ENCODE data around the gene ELAVL3. TPM values are rescaled to one million over a fixed set of nuclear protein-coding genes. Genes with fewer than 3 reads are reported as not detected.
"Not testable (repeated sequence)": the region's sequence is repeated elsewhere in the genome, so short reads cannot be mapped to it uniquely, and the experiment has no call there.

ELAVL3 gene
- total RNA-seq, 2 experiments from 2014 or later: 0.66 TPM; not detected in 1

GRCh38 chr19:11479090-11479897 is 1.6 kb downstream of the ELAVL3 start:
- ChIA-PET CTCF (no interaction called here), POLR2A (no interaction called here)
- H3K36me3 ChIP-seq (ENCODE audit: insufficient read depth, low read length): peaks cover 3% of the 10 kb centered on the region
- intact Hi-C loops (cut with DNase I, micrococcal nuclease): no loop called here
- no peak overlapping the region for H3K27ac ChIP-seq (ENCODE audit: low read depth in 1 of 2, low read length in 2 of 2)
- H3K27me3 ChIP-seq (ENCODE audit: control insufficient read depth in 1 of 2, insufficient read depth in 2 of 2, low read length in 2 of 2): peaks cover 27 to 35% of the 10 kb centered on the region in 2 experiments
- Mint-ChIP-seq H3K4me1 (ENCODE audit: low read depth) (peaks cover 22% of the 10 kb centered on the region), H3K27me3 (peaks cover 49% of the 10 kb centered on the region), H3K9me3 (no peaks in the 10 kb centered on the region), H3K4me3 (no peak overlapping the region), H3K27ac (no peak overlapping the region), H3K36me3 (ENCODE audit: low read depth) (no peaks in the 10 kb centered on the region)
- no peak for ATAC-seq (ENCODE audit: poor library complexity)
- DNase-seq: peak in 4 of 14 experiments; percentile 12 to 60 (median 29)
- H3K9me3 ChIP-seq (ENCODE audit: control insufficient read depth in 1 of 2, insufficient read depth in 1 of 2, low read length in 2 of 2): peaks cover 0 to 20% of the 10 kb centered on the region in 2 experiments
- no peak overlapping the region for H3K4me3 ChIP-seq (ENCODE audit: low read length)
- H3K4me1 ChIP-seq (ENCODE audit: insufficient read depth, low read length): peaks cover 36% of the 10 kb centered on the region
- no peak for TF ChIP-seq CTCF (IDR thresholded peaks at IDR 0.05)

GRCh38 chr19:11478167-11479089 is 2.4 kb downstream of the ELAVL3 start:
- Mint-ChIP-seq H3K27me3 (peaks cover 45% of the 10 kb centered on the region), H3K36me3 (ENCODE audit: low read depth) (no peaks in the 10 kb centered on the region), H3K27ac (no peak overlapping the region), H3K4me1 (ENCODE audit: low read depth) (peaks cover 22% of the 10 kb centered on the region), H3K4me3 (no peak overlapping the region), H3K9me3 (no peaks in the 10 kb centered on the region)
- Histone ChIP-seq H3K4me3 (ENCODE audit: low read length) (no peak overlapping the region), H3K27ac (ENCODE audit: low read depth in 1 of 2, low read length in 2 of 2) (no peak overlapping the region), H3K9me3 (ENCODE audit: control insufficient read depth in 1 of 2, insufficient read depth in 1 of 2, low read length in 2 of 2) (peaks cover 0 to 20% of the 10 kb centered on the region in 2 experiments), H3K27me3 (ENCODE audit: control insufficient read depth in 1 of 2, insufficient read depth in 2 of 2, low read length in 2 of 2) (peaks cover 27 to 34% of the 10 kb centered on the region in 2 experiments), H3K4me1 (ENCODE audit: insufficient read depth, low read length) (peaks cover 36% of the 10 kb centered on the region), H3K36me3 (ENCODE audit: insufficient read depth, low read length) (no peaks in the 10 kb centered on the region)
- ATAC-seq (ENCODE audit: poor library complexity) (no peak), DNase-seq (no peak)
- ChIA-PET CTCF (no interaction called here), POLR2A (no interaction called here)
- intact Hi-C loops (cut with DNase I, micrococcal nuclease): no loop called here
- TF ChIP-seq CTCF (IDR thresholded peaks at IDR 0.05): no peak

DNA sequence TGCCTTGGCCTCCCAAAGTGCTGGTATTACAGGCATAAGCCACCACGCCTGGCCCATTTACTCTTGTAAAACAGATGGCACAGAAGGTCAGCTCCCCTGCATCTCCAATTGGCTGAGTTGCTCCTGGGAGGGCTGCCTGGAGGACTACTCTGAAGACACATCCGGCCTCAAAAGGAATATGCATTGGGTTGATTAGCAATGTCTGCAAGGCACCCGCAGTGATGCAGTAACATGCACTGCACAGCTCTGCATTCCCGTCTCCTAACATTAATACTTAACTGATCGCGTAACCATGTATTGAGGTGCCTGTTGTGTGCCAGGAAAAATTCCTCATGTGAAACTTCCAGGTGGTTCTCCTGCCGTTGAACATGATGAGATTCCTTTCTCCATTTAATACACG is 5.0 kb downstream of the ELAVL3 start:
- H3K36me3 Mint-ChIP-seq (ENCODE audit: low read depth): no peaks in the 10 kb centered on the region
- DNase-seq (no peak), ATAC-seq (ENCODE audit: poor library complexity) (no peak)
- no peaks in the 10 kb centered on the region for H3K9me3 Mint-ChIP-seq
- no peaks in the 10 kb centered on the region for H3K4me1 Mint-ChIP-seq (ENCODE audit: low read depth)
- no peak overlapping the region for H3K4me3 Mint-ChIP-seq
- Histone ChIP-seq H3K27ac (ENCODE audit: low read depth in 1 of 2, low read length in 2 of 2) (no peak overlapping the region), H3K9me3 (ENCODE audit: control insufficient read depth in 1 of 2, insufficient read depth in 1 of 2, low read length in 2 of 2) (peaks cover 0 to 6% of the 10 kb centered on the region in 2 experiments), H3K27me3 (ENCODE audit: control insufficient read depth in 1 of 2, insufficient read depth in 2 of 2, low read length in 2 of 2) (peaks cover 9 to 20% of the 10 kb centered on the region in 2 experiments), H3K4me1 (ENCODE audit: insufficient read depth, low read length) (peaks cover 12% of the 10 kb centered on the region), H3K36me3 (ENCODE audit: insufficient read depth, low read length) (no peaks in the 10 kb centered on the region), H3K4me3 (ENCODE audit: low read length) (no peak overlapping the region)
- ChIA-PET CTCF (no interaction called here), POLR2A (no interaction called here)
- intact Hi-C loops (cut with DNase I, micrococcal nuclease): no loop called here
- TF ChIP-seq CTCF (IDR thresholded peaks at IDR 0.05): no peak
- no peak overlapping the region for H3K27ac Mint-ChIP-seq
- peaks cover 27% of the 10 kb centered on the region for H3K27me3 Mint-ChIP-seq

- H3K27ac Mint-ChIP-seq; H3K9me3 Mint-ChIP-seq; H3K36me3 Mint-ChIP-seq (ENCODE audit: low read depth); H3K4me3 Mint-ChIP-seq; DNase-seq; H3K36me3 ChIP-seq (ENCODE audit: insufficient read depth, low read length); H3K4me1 Mint-ChIP-seq (ENCODE audit: low read depth); H3K4me3 ChIP-seq (ENCODE audit: low read length); ATAC-seq (ENCODE audit: poor library complexity); H3K9me3 ChIP-seq (ENCODE audit: control insufficient read depth in 1 of 2, insufficient read depth in 1 of 2, low read length in 2 of 2); H3K4me1 ChIP-seq (ENCODE audit: insufficient read depth, low read length); CTCF ChIA-PET; H3K27ac ChIP-seq (ENCODE audit: low read depth in 1 of 2, low read length in 2 of 2); intact Hi-C loops (cut with DNase I, micrococcal nuclease); POLR2A ChIA-PET: not testable (repeated sequence)
- H3K27me3 ChIP-seq (ENCODE audit: control insufficient read depth in 1 of 2, insufficient read depth in 2 of 2, low read length in 2 of 2): peaks cover 8 to 16% of the 10 kb centered on the region in 2 experiments
- peaks cover 27% of the 10 kb centered on the region for H3K27me3 Mint-ChIP-seq
Measured at GRCh38 chr19:11475343-11475742, 5.5 kb downstream of the ELAVL3 start.
